OCI-LY7 (cell line): ENCODE measurements around the gene CIITA.

Experiments
- EZH2phosphoT487 ChIP-seq: fragments of 200-600 bp; sonication (generic); IDR thresholded peaks from 2 replicates; pipeline ENCODE4 v1.6.1; 2018; ENCODE audit warnings: low read depth, borderline replicate concordance, mild to moderate bottlenecking, mixed run types, antibody characterized with exemption, low read length, moderate library complexity, mixed read lengths
- TF ChIP-seq, protein P1 (sequence below): fragments of 200-600 bp; sonication (generic); conservative IDR thresholded peaks from 2 replicates; pipeline ENCODE4 v1.5.1; 2014; ENCODE audit warnings: mild to moderate bottlenecking, antibody characterized with exemption, low read length, moderate library complexity, mixed read lengths

DNA sequence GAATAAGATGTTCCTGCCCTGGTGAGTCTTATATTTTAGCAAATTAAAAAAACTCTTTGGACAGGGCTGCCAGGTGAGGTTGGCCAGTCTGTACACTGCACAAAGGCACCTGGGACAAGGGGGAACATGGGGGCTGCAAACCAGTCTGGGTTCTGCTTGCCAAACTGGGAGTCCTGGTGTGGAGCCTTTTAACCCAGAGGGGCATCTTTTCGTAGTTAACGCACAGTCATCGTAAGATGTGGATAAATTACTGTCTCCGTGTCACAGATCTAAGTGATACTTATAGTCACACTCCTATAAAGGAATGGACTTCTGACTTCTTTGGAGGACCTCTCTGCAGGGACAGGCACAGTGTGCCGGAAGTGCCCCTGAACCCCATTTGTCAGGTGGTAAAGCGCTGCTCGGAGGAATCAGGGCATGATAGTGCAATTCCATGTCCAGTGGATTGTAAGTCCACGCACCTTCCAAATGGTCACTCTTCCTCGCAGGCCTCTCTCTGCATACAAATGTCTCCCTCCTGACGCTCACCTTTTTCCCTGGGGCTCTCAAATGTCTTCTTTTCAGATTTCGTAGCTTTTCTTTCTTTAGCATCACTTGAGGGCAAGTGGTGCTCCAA is 50.6 kb downstream of the CIITA start:
- TF ChIP-seq, protein P1, sequence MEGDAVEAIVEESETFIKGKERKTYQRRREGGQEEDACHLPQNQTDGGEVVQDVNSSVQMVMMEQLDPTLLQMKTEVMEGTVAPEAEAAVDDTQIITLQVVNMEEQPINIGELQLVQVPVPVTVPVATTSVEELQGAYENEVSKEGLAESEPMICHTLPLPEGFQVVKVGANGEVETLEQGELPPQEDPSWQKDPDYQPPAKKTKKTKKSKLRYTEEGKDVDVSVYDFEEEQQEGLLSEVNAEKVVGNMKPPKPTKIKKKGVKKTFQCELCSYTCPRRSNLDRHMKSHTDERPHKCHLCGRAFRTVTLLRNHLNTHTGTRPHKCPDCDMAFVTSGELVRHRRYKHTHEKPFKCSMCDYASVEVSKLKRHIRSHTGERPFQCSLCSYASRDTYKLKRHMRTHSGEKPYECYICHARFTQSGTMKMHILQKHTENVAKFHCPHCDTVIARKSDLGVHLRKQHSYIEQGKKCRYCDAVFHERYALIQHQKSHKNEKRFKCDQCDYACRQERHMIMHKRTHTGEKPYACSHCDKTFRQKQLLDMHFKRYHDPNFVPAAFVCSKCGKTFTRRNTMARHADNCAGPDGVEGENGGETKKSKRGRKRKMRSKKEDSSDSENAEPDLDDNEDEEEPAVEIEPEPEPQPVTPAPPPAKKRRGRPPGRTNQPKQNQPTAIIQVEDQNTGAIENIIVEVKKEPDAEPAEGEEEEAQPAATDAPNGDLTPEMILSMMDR, result no peak
- no peak for TF ChIP-seq EZH2phosphoT487
